HTR-8/SVneo (cell line): ENCODE measurements around the gene WNT7B.

Experiments used
- DNase-seq: peaks from one replicate; pipeline ENCODE4 v3.0.0; 2011; ENCODE audit warnings: low spot score, mixed read lengths; ENCODE audit not compliant: insufficient read length
- FAIRE-seq: peaks from 2 replicates; lab custom pipeline; 2011; peaks lifted over from hg19 to GRCh38; lab: Jason Lieb, UNC

WNT7B gene

GRCh38 chr22:45935573-45935972 is 41.4 kb downstream of the WNT7B start:
- FAIRE-seq, result no peak
- no peak for DNase-seq

GRCh38 chr22:45934659-45935341 is 42.2 kb downstream of the WNT7B start:
- DNase-seq, result peak; percentile 70
- FAIRE-seq, result peak; percentile 59

- no peak for DNase-seq
- FAIRE-seq, result no peak
Measured at GRCh38 chr22:45934168-45934564, 42.8 kb downstream of the WNT7B start.

DNA sequence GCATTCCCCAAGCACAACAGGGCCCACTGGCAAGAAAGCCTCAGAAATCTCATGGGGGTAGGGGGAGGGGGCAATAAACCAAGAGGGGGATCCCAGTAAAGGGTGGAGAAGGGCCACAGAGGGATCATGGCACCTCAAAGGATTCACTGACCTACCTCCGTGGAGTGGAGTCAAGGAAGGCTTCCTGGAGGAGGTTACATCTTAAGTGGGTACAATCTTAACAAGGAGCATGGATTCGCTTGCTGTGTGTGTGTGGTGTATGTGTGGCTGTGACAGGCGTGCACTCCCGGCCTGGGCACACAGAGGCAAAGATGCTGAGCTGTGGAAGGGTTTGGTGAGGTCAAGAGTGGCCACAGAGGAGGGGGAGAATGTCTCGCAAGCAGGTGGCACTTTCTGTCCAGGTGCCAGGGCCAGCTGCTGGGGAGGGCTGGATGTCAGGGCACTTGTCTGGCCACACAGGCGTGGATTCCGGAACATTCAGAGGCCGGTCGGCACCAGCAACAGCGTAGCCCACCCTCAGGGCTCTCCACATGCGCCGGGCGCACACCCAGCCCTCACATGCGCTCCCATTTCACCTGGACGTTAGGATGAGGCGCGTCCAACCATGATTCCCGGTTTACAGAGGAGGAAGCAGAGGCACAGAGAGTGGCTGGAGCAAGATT is 43.3 kb downstream of the WNT7B start:
- peak; percentile 72 for FAIRE-seq
- no peak for DNase-seq

GRCh38 chr22:45932071-45932470 is 44.9 kb downstream of the WNT7B start:
- DNase-seq (no peak), FAIRE-seq (no peak)

DNA sequence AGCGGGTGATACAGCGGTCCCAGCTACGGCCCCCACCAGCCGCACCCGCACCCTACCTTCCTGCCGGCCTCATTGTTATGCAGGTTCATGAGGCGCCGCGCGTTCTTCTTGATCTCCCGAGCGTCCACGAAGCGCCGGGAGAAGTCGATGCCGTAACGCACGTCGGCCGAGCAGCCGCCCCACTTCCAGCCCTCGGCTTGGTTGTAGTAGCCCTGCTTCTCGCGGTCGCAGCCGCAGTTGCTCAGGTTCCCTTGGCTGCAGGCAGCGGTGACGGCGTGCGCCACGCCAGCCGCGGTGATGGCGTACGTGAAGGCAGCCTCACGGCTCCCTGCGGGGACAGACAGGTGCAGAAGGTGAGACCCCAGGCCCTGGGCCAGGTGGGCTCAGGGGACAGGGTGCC is 45.9 kb downstream of the WNT7B start:
- no peak for FAIRE-seq
- no peak for DNase-seq

DNA sequence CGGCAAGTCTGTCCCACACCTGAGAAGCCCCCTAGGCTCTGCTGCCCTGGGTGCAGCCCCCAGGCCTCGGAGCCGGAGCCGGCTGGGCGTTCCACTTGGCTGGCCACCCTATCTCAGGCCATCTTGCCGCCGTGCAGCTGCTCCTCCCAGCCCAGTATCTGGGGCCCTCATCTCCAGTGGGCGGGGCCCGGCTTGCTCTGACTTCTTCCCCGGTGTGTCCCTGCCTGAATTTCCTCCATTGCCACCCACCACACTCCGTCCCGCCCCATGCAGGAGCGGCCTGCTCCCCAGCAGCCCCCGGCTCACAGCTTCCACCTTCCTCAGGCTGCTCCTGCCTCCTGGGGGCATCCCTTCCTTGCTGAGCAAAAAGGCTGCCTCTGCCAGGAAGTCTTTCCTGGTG is 46.6 kb downstream of the WNT7B start:
- DNase-seq, result no peak
- no peak for FAIRE-seq

DNA sequence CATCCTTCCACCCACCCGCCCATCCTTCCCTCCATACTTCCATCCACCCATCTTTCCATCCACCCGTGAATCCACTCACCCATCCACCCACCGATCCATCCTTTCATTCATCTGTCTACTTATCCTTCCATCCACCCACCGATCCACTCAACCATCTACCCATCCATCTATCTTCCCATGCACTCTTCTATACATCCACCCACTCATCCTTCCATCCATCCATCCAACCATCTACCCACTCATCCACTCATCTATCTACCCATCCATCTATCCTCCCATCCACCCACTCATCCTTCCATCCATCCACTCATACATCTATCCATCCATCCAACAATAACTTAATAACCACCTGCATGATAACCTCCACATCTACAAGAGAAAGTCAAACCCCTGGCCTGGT is 47.3 kb downstream of the WNT7B start:
- FAIRE-seq (no peak), DNase-seq (no peak)

DNA sequence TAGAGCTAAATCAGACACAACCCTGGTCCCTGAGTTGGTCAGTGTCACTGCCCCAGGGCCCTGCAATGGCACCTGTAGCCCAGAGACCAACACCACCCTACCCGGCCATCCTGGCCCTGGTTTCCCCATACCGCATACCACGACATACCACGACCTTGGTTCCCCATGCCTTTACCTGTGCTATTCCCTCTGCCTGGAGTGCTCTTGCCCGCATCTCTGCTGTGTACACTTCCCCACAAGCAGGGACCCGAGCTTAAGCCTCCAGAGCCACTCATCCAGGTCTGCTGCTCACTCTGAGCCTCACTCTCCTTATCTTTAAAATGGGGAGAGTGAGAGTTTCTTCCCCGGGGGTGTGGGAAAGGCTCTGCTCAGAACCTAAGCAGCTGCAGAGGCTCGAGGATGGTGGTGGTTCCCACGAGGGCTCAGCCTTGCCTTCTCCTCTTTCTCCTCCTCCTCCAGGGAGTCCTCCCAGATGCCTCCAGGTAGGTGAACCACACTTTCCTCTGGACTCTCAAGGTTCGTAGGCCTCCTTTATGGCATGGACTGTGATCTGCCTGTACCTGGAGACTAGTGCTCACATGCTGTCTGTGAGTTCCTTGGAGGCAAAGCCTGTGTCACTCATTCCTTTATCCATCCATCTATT is 48.1 kb downstream of the WNT7B start:
- FAIRE-seq (no peak), DNase-seq (no peak)

GRCh38 chr22:45927059-45927458 is 49.9 kb downstream of the WNT7B start:
- no peak for FAIRE-seq
- no peak for DNase-seq

DNA sequence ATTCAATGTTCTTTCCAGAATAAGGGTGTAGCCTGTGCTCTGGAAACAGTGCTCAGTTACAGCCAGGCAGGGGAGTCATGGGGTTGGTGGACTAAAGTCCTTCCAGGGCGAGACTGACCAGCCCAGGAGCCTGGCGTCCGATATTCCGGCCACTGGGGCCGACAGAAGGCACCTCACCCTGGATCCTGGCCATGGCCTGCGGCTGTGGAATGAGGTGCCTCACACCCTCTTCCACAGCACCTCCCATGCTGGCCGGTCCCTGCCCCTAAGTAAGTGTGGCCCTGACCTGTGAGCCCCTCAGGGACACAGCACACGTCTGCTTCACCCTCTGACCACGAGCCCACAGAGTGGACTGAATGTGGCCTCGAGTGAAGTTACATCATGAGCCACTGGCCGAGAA is 50.5 kb downstream of the WNT7B start:
- FAIRE-seq (no peak), DNase-seq (no peak)

GRCh38 chr22:45925811-45926351 is 51.1 kb downstream of the WNT7B start:
- no peak for FAIRE-seq
- peak; percentile 58 for DNase-seq

DNA sequence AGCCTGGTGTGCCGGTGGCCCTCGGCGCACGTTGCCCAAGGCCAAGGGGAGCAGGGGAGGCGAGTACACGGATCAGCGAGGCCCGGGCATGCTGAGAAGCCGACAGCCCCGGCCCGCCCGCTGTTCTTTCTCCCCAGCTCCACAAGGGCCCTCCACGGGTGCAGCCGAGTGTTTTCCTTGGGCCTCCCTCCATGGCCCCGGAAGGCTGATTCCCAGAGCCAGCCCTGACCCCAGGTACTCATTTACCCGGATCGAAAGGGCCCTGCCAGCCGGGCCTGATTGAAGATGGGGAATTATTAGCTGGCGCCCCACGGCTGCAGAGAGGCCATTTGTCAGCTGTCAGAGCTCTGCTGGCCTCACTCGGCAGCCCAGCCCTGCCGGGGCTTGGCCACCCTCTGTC is 53.1 kb downstream of the WNT7B start:
- DNase-seq, result no peak
- FAIRE-seq, result no peak

DNA sequence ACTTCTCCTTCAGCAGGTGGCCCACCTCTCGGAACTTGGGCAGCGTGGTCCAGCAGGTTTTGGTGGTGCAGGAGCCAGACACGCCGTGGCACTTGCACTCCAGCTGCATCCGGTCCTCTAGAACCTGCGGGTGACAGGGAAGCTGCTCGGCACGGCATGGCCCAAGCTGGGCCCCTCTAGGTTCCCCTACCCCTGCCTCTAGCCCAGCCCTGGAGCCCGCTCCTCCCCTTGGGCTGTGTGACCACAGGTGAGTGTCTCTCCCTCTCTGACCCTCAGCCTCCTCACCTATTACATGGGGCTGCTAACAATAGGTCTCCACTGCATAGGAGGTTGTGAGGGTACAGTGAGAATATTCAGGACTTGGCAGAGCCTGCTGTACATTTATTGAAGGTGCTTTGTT is 53.8 kb downstream of the WNT7B start:
- FAIRE-seq (no peak), DNase-seq (no peak)

DNA sequence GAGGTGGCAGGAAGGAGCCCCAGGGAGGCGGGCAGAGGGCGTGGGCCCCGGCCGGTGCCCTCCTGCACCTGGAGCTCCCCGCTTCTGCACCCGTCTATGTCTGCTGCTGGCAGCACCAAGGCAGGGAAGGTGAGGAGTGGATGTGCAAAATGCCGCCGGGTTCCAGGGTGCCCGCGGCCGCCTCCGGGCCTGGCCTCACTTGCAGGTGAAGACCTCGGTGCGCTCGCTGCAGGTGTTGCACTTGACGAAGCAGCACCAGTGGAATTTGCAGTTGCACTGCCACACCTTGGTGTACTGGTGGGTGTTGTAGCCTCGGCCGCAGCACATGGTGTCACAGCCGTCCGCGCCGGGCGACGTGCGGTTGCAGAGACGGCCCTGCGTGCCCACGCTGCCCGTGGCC is 54.3 kb downstream of the WNT7B start:
- FAIRE-seq (no peak), DNase-seq (no peak)

DNA sequence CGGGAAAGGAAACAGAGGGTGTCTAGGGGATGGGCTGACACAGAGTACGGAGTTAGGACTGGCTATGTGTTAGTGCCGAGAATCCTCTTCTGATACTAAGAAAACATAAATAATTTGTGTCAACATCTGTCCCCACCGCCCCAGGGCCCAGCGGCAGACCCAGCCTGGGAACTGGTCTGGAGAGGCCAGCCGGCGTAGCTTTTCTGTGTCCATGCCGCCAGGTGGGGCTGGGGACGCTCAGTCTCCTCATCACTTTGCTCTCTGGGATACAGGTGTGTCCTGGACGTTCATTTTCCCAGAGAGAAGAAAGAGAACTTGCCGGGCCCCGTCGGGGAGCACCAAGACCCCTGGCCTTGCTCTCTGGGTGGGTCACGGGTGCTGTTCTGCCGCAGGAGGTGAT is 54.7 kb downstream of the WNT7B start:
- DNase-seq, result no peak
- no peak for FAIRE-seq

GRCh38 chr22:45919504-45920286 is 57.3 kb downstream of the WNT7B start:
- DNase-seq (no peak), FAIRE-seq (no peak)

DNA sequence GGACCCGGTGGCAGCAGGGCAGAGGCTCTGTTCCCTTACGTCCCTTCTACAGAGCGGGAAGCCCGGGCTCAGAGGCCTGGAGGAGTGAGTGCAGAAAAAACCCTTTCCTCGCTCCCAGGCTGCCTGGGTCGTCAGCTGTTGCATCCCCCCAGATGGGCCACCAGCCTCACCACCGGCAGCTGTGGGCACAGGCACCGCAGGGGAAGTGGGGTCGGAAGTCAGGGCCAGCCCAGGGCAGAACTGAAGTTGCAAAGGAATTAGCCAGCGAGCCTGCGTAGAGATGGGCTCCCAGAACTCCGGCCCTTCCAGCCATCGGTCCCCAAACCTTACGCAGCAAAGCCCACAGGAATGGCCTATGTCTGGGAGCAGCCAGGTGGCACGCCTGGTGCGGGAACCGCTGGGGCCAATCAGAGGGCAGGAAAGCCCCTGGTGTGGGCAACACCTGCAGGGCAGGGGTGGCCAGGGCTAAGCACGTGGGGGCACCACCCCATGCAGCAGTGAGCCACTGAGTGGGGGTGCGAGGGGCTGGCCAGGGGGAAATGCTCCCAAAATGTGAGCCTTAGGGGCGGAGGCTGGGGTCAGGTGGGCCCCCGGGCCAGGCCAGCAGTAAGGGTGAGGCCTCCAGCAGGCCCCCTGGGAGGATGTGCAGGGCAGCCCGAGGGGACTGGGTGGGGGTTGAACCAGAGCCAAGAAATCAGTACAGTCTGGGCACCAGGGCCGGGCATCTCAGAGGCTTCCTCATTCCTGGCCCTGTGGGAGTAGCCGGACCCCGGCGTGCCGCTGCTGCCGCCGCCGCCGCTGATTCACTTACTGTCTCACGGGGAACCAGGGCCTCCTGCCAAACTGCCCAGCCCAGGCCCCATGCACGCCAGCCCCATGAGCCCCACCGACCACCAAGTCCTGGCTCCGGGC is 58.2 kb downstream of the WNT7B start:
- FAIRE-seq, result no peak
- no peak for DNase-seq

GRCh38 chr22:45917700-45918458 is 59.1 kb downstream of the WNT7B start:
- DNase-seq (no peak), FAIRE-seq (no peak)
